ENCODE results near the gene OR51I1.

The OR51I1 gene, protein sequence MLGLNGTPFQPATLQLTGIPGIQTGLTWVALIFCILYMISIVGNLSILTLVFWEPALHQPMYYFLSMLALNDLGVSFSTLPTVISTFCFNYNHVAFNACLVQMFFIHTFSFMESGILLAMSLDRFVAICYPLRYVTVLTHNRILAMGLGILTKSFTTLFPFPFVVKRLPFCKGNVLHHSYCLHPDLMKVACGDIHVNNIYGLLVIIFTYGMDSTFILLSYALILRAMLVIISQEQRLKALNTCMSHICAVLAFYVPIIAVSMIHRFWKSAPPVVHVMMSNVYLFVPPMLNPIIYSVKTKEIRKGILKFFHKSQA

DNA sequence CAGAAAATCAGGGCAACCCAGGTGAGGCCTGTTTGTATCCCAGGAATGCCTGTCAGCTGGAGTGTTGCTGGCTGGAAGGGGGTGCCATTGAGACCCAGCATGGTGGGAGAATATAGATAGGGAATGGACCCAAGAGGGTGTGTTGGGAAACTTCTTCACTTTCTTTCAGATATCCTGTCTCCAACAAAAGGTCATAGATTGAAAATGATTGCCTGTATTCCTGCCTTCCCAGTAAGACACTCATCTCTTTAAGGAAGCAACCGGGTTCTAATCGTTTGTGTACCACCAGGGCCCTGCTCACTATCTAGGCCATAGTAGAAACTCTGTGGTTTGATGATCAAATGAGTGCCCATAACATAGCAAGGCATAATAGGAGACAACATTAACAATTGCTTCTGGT, at the start of gene OR51I1:
OR51I1 (minus strand) TSS at position 101 of the 400 bp plus-strand sequence; CDS start at position 101, 0 bp downstream.
- no peak for DNase-seq

DNA sequence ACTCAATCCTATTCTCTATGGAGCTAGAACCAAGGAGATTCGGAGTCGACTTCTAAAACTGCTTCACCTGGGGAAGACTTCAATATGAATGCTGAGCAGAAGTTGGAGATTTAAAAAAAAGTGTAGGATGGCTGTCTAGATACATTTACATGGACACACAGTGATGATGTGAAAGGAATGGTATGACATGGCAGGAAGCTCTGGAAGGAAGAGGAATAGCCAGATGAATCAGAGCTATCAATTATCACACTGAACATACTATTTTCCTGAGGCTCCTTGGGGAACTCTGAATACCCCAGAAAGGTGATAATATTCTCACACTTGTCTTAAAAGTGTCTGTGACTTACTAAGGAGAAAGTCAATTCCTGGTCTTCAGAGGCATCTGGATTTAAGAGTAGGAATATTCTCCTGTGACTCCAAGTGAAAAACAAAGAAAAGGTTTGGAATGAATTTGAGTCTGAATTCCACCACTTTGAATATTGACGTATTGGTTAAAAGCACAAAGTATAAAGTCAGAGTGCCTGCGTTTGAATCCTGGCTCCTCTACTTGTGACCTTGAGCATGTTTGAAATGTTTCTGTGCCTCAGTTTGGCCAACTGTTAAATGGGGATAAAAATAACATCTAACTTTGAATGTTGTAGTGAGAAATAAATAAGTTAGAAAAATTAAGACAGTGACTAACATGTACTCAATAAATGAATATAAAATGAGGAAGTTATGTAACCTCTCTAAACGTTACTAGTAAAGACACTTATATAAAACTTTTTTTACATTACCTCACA, 48.5 kb upstream of the OR51I1 start:
- DNase-seq: no peak

DNA sequence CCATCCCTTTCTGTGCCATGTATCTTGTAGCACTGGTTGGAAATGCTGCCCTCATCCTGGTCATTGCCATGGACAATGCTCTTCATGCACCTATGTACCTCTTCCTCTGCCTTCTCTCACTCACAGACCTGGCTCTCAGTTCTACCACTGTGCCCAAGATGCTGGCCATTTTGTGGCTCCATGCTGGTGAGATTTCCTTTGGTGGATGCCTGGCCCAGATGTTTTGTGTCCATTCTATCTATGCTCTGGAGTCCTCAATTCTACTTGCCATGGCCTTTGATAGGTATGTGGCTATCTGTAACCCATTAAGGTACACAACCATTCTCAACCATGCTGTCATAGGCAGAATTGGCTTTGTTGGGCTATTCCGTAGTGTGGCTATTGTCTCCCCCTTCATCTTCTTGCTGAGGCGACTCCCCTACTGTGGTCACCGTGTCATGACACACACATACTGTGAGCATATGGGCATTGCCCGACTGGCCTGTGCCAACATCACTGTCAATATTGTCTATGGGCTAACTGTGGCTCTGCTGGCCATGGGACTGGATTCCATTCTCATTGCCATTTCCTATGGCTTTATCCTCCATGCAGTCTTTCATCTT, 47.6 kb upstream of the OR51I1 start:
- no peak for DNase-seq

DNA sequence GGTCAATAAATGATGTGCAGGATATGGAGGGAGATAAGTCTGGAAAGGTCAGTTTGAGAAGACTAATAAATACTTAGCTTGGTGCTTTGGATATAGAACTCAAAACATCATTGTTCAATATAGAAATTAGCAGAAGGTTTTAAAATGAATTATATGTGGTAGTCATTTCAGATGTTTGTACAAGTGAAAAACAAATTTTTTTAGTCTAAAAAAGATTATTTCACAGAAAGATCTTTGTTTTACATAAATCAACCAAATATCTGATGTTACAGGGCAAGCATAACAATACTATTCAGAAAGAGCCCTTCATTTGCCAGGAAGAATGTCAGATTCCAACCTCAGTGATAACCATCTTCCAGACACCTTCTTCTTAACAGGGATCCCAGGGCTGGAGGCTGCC, 47.1 kb upstream of the OR51I1 start, which contains the start of gene OR52D1:
OR52D1 (plus strand) TSS at position 301 of the 400 bp plus-strand sequence; CDS start at position 323, 22 bp downstream.
- no peak for DNase-seq

DNA sequence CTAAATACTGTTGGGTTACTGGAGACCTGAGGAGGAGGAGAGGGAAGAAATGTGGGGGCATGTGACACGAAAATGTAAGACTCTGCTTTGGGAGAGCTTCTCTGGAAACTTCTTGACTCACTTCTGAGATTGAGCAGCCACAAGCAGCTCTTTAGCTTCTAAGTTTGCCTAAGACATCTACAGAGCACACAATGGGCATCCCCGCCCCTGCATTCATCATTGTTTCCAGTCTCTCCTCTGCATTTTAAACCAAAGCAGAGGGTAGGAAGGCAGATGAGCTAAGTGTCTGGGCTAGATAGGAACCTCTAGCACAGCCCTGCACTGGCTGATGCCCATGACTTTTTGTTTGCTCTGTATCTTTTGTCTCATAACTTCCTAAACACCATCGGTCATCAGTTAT, 45.1 kb upstream of the OR51I1 start:
- DNase-seq: no peak

DNA sequence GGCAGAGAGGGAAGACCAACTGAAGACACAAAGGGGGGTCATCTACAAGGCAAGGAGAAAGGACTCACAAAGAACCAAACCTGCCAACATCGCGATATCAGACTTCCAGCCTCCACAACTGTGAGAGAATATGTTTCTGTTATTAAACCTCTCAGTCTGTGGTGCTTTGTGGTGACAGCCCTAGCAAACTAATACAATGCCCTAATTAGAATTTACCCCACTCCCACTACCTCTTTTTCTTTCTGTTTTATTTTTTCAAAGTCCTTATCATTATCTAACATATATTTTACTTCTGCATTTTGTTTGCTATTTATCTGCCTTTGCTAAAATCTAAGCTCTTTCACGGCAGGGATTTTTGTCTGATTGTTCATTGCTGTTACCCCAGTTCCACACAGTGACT, 44.7 kb upstream of the OR51I1 start:
- no peak for DNase-seq

DNA sequence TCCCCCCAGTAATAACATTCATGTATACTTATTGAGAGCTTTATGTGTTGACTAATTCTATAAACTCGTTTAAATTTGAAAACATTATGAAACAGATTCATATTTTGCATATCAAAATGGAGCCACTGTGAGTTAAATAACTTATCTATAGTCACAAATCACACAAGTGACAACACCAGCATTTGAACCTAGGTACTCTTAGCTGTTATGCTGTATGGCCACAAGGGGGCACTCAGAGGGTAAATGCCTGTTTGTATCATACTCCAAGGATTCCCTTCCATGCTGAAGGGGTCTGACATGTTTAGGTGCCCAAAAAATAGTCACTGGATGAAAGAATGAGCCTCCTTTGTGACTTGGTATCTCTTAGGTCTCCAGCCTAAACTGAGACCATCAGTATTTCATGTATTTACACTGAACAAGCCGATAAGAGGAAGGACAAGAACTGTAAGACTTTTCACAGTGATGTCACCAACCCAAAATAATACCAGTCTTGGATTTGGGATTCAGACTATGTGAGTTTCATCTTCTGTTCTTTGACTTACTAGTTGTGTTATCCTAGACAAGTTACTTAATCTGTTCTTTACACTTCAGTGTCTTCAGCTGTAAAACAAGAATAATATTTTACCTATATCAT, 35.0 kb upstream of the OR51I1 start:
- DNase-seq: peak in 9 of 56 donors; percentile 2 to 13 (median 4)

DNA sequence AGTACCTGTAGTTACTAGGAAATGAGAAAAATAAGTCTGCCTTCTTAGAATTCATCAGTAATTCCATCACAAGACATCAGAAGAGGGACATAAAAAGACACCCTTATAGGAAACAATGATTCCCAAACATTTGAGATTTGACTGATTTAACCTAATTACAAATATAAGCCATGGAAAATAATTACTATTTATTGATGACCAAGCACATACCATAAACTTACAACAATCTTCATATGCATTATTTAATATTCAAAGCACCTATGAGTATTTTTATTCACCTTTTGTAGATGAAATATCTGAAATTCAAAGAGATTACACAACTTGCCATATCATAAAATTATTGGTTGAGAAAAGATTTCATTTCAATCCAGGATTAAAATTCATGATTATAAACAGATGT, 32.6 kb upstream of the OR51I1 start:
- no peak for DNase-seq

DNA sequence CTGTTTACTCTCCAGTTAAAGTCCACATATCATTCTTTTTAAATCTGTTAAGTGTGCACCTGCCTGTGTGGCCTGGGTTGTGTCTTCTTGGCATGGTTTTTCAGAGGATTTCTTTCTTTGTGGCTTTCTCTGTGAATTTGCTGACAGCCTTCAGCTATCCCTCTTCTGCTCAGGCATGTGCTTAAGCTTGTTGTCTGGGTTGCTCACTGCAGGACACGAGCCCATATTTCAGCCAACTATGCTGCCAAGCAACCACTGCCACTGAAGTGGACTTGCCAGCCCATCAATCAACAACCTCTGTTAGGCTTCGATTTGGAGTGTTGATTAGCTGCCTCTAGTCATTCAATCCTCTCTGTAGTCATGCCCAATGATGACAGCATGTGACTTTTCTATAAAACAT, 26.2 kb upstream of the OR51I1 start:
- no peak for DNase-seq

DNA sequence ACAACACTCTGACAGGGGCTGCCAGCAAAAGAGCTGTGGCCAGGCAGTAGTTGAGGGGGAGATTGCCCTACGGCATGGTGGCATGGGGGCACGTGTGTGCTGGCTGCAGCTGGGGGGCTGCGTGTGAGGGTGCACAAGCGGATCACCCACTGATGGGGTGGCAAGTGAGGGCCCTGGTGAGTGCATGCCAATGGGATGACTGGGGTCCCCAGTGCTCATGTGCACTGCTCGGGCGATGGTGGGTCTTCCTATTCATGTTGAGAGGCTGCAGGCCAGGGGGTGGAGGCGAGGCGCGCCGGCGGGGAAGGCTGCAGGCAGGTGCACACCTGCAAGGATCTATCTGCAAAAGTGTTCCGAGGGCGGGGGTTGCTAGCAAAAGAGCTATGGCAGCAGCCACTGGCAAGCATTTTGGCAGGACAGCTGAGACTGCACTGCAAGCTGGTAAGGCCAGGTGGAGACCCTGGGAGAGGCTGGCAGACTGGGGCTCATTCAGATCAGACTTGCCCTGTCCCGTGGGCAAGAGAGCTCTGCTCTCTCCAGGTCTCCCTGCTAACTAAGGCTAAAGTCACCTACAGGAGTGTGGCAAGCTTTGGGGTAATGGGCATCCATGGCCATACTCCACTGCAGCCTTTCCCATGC, 19.8 kb upstream of the OR51I1 start:
- DNase-seq: no peak

DNA sequence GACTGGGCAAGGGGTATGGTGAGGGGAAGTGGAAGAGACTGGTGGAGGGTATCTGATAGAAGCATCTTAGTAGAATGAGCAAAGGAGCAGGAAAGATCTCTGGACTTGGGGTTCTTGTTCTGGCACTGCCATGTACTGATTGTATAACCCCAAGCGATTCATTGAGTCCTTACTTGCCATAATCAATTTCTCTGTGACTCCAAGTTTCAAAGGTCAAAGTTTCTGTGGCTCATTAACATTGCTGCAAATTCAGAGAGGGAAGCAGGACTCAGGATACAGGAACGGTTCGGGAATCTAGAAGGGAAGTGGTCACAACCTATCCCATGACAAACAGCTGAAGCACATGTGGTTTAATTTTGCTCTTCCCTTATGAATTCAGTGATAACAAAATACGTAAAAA, 8.1 kb upstream of the OR51I1 start:
- DNase-seq: no peak

DNA sequence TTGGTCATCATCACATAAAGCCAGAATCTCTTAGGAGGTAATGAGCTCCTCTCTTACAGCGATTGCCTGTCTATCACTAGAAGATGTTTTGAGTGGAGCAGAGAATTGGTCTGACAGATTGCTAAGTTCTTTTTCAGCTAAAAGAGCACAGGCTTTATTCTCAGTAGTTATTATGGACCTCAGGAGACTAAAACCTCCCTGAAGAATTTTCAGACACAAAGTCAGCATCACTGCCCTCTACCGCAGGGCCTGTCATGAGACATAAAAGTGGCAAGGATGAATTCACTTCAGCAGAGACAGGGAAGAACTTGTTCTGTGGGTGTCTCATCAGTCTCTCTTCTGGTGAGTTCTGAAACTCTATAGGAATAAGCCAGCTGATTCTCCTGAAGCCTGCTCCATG, 7.7 kb upstream of the OR51I1 start, which contains the start of gene OR51I2:
OR51I2 (plus strand) TSS at position 301 of the 400 bp plus-strand sequence. CDS start 4,166 bp downstream, outside the sequence.
- DNase-seq: no peak

DNA sequence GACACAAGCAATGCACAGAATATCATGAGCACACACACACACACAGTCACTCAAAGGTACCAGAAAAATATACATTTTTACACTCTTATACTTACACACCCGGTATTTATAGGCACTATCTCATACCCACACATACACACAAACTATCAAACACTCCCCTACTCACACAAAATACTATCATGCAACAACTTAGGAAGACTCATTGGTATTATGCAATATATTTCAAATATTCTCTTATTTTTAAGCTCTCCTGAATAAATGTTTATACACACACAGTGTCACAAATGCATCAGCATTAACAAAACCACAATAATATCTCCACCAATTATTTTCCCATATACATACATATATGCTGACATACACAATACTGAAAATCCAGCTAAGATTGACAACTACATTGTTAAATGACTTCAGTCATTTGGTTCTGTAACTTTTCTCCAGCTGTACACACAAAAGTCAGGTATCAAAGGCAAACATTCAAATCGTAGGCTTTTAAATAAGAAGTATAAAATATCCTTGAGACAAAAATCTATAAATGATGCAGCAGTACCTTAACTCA, 2.6 kb upstream of the OR51I1 start:
- DNase-seq: no peak

DNA sequence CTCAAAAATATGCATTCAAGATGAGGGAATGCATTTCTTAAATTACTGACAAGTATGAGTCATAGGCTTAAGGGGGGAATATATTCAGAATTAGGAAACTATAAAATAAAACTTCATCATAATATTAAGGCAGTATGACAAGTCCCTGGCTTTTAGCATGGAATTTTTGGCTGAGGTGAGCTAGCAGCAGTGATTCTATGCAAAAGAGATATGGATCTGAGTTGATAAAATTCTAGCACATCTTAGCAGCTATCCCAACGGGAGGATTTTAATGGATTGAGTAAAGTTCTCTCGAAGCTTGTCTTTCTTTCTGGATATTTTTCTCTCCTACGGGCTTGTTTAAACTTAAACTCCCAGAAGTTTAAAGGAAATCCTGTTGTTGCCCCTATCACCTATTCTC, 18.2 kb downstream of the OR51I1 start:
- DNase-seq: no peak

DNA sequence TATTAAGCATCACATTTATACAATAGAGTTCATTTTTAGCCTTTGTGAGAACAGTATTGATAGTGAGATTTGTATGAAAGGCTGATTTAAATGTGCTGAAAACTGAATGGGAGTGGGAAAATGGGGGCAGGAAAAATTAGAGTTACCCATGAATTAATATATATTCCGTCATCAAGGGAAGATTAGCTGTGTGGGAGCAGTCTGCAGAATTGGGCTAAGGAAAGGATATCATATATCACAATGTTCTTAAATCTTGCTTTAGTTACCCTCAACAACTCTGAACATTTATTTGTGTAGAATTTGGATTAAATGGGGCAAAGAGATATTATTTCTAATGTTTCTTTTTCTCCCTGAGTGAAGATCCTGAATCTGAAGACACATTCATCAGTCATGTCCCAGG, 19.5 kb downstream of the OR51I1 start, which contains the start of gene OR51Q1:
OR51Q1 (plus strand) TSS at position 301 of the 400 bp plus-strand sequence; CDS start at position 391, 90 bp downstream.
- no peak for DNase-seq

DNA sequence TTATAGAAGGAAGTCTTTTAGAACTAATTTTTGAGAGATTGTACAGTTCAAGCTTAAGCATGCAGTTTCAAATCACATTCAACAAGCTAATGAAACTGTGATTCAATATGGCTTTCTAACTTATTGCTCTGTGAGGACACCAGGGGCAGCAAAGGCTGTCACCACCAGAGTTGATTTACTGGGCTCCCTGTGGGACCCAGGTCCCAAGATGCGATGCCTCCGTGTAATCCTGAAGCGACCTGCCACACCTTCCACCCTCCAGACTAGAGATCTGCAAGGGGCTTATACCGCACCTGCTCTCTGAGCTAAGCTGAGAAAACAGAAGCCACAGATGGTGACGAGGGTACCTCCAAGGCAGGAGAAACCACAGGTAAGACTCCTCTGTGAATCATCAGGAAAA, 20.3 kb downstream of the OR51I1 start:
- DNase-seq: no peak

DNA sequence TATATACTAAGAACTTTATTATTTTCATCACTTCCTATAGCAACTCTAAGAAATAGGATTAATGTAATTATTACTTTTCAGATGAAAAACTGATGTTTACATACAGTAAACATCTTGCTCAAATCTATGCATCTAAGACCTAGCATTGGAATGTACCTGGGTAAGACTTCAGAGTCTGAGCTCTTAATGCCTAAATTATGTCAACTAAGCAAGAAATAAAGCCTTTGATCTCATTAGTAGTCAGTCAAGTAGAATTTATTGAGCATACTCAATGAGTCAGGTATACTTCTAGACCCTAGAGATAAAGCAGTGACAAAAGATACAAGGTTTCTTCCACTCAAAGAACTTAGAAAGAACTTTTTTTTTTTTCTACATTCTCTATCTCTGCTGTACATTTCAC, 36.1 kb downstream of the OR51I1 start:
- DNase-seq: no peak

DNA sequence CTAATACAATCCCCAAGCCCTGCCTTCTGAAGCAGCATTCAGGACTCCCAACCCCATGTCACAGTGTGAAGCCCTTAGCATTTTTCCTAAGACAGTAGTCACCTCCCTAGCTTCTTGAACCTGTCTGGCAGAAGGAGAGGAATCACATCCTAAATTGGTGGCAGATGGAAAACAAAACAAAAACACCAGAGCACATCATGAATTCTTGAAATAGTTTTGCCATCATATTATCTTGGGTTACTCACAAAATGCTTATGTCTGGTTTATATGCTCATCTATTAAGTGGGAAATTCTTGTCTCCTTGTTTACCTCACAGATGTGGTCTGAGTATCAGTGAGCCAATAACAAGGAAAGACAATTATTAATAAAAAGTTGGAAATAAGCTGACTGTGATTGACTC, 42.4 kb downstream of the OR51I1 start:
- DNase-seq: no peak

DNA sequence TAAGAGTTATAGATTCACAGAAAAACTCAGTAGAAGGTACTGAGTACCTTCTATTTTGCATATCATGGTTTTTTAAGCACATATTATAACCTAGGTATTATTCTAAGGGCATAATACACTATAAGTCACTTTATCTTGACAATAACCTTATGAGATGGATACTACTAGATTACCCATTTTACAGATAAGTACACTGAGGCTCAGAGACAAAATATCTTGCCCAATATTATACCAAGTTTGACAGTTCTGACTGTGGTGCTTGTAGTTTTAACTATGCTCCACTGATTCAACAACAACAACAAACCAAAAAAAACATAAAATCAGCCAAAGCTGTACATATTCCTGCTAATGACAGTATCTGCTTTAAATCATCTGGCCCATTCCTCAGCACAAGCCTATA, 47.2 kb downstream of the OR51I1 start:
- DNase-seq: no peak

Data from amygdala (tissue), 56 donors.